ENCODE results near the gene STK35. TPM values are rescaled to one million over a fixed set of nuclear protein-coding genes. Genes with fewer than 3 reads are reported as not detected.

The STK35 gene
- total and polyA plus RNA-seq, 7 donors: 2.5 to 8.3 (median 4.8) TPM

DNA sequence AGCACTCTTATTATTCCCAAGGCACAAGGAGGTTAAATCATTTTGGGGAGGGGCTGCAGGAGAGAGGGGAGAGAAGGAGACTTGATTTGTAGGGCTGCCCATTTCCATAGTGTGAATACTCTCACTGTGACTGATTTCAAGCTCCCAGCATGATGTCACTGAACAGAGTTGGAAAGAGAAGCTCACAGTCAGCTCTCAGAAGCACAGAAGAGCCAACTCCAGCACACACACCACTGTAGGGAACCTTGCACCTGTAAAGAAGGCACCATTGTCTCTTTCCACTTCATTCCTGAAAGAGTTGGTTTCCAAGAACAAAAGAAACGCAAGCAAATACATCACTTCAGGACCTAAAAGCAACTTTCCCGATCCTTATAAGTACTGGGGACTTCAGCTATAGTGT lies 12.7 kb upstream of the STK35 start:
- no peaks in the 10 kb centered on the region for H3K9me3 ChIP-seq
- no peak for DNase-seq
- TF ChIP-seq, protein P1, sequence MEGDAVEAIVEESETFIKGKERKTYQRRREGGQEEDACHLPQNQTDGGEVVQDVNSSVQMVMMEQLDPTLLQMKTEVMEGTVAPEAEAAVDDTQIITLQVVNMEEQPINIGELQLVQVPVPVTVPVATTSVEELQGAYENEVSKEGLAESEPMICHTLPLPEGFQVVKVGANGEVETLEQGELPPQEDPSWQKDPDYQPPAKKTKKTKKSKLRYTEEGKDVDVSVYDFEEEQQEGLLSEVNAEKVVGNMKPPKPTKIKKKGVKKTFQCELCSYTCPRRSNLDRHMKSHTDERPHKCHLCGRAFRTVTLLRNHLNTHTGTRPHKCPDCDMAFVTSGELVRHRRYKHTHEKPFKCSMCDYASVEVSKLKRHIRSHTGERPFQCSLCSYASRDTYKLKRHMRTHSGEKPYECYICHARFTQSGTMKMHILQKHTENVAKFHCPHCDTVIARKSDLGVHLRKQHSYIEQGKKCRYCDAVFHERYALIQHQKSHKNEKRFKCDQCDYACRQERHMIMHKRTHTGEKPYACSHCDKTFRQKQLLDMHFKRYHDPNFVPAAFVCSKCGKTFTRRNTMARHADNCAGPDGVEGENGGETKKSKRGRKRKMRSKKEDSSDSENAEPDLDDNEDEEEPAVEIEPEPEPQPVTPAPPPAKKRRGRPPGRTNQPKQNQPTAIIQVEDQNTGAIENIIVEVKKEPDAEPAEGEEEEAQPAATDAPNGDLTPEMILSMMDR (IDR thresholded peaks at IDR 0.05): no peak
- H3K4me3 ChIP-seq: no peak overlapping the region
- H3K27me3 ChIP-seq (ENCODE audit: insufficient read depth in 3 of 3, low read length in 2 of 3): peaks cover 0 to 16% (median 2%) of the 10 kb centered on the region in 3 donors
- H3K36me3 ChIP-seq (ENCODE audit: insufficient read depth in 1 of 2, low read depth in 1 of 2): no peaks in the 10 kb centered on the region
- 33 to 50% (median 39%) methylated on average over 2 of the region's 2 CpGs for WGBS, 3 donors
- intact Hi-C loops (cut with DNase I): loop anchor here in 1 of 2 donors (5.0 kb wide), 2 partner anchors 83 to 122 kb away; no protein-coding TSS in a partner anchor
- no peak for ATAC-seq
- H3K4me1 ChIP-seq: no peaks in the 10 kb centered on the region
- H3K27ac ChIP-seq: no peak overlapping the region

GRCh38 chr20:2089447-2089846 lies 12.2 kb upstream of the STK35 start:
- intact Hi-C loops (cut with DNase I): loop anchor here in 1 of 2 donors (5.0 kb wide), 2 partner anchors 83 to 122 kb away; no protein-coding TSS in a partner anchor
- Histone ChIP-seq H3K36me3 (ENCODE audit: insufficient read depth in 1 of 2, low read depth in 1 of 2) (no peaks in the 10 kb centered on the region), H3K27ac (no peak overlapping the region), H3K9me3 (no peaks in the 10 kb centered on the region), H3K27me3 (ENCODE audit: insufficient read depth in 3 of 3, low read length in 2 of 3) (peaks cover 0 to 21% (median 2%) of the 10 kb centered on the region in 3 donors), H3K4me3 (no peak overlapping the region), H3K4me1 (no peaks in the 10 kb centered on the region)
- no peak for ATAC-seq
- TF ChIP-seq, protein P1 (IDR thresholded peaks at IDR 0.05): no peak
- WGBS, 3 donors: 63 to 69% (median 66%) methylated on average over 5 of the region's 5 CpGs
- no peak for DNase-seq

GRCh38 chr20:2093159-2093781 lies 8.4 kb upstream of the STK35 start:
- H3K4me3 ChIP-seq: no peak overlapping the region
- no peaks in the 10 kb centered on the region for H3K36me3 ChIP-seq (ENCODE audit: insufficient read depth in 1 of 2, low read depth in 1 of 2)
- ATAC-seq: no peak
- TF ChIP-seq, protein P1 (IDR thresholded peaks at IDR 0.05): peak; percentile 31
- no peaks in the 10 kb centered on the region for H3K4me1 ChIP-seq
- no peak for DNase-seq
- peaks cover 0 to 24% (median 6%) of the 10 kb centered on the region in 3 donors for H3K27me3 ChIP-seq (ENCODE audit: insufficient read depth in 3 of 3, low read length in 2 of 3)
- intact Hi-C loops (cut with DNase I): no loop called here
- H3K27ac ChIP-seq: no peak overlapping the region
- WGBS, 3 donors: 50 to 54% (median 50%) methylated on average over 4 of the region's 4 CpGs
- no peaks in the 10 kb centered on the region for H3K9me3 ChIP-seq

DNA sequence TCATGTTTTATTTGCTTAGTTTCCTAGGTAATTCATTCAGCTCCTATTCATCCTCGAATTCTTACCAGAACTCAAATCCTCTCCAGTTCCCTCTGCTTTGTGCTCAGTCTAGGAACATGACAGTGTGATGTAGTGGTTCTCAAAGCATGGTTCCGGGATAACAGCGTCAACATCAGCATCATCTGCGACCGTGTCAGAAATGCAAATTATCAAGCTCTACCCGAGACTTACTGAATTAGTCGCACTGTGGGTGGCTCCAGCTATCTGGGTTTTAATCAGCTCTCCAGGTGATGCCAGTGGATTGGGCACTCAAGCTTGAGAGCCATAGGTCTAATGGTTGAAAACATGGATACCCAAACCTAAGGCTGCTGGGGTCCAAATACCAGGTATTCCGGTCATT lies 7.7 kb upstream of the STK35 start:
- Histone ChIP-seq H3K4me3 (no peak overlapping the region), H3K27ac (no peak overlapping the region), H3K9me3 (no peaks in the 10 kb centered on the region), H3K36me3 (ENCODE audit: insufficient read depth in 1 of 2, low read depth in 1 of 2) (no peaks in the 10 kb centered on the region), H3K4me1 (no peaks in the 10 kb centered on the region), H3K27me3 (ENCODE audit: insufficient read depth in 3 of 3, low read length in 2 of 3) (peaks cover 0 to 24% (median 6%) of the 10 kb centered on the region in 3 donors)
- DNase-seq: no peak
- no peak for ATAC-seq
- TF ChIP-seq, protein P1 (IDR thresholded peaks at IDR 0.05): no peak
- WGBS, 3 donors: 25 to 39% (median 33%) methylated on average over 8 of the region's 8 CpGs
- intact Hi-C loops (cut with DNase I): no loop called here

Data from psoas muscle (tissue), 8 donors.